ENCODE measurements around the gene BCORL1.

BCORL1 gene

GRCh38 chrX:129968968-129969367 is 13.5 kb upstream of the BCORL1 start:
- DNase-seq, result no peak

- DNase-seq, result no peak
Measured at GRCh38 chrX:129976441-129976840, 6.0 kb upstream of the BCORL1 start.

DNA sequence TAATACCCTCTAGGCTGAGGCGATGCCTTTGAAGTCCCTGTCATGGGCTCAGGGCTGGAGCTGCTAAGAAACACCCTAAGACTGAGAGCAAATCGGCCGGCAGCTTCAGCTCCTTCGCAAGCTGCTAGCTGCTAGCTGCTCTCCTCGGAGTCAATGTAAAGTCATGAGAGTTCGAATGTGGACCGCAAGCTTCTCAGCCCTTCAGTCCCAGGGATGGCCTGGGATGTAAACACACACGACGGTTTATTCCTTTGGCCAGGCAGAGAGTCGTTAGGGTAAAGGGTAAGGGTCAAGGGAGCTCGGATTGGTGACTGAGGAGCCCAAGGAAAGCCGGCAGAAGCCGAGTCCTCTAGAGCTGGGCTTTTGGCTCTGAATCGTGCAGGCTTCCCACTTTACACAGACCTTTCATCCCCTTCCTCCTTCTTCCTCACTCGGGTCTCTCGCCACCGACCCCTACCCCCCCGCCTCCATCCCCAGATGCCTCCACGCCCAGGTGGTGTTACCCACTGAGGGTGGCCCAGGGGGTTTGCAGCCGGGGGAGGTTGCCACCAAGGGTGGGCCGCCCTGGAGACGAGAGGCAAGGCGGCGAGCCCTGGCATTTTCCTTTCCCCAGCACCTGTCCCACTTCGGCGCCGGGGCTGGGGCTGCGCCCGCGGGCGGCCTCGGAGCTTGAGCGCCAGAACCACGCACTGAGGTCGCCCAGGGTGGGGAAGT is 3.1 kb upstream of the BCORL1 start:
- DNase-seq, result no peak

GRCh38 chrX:129980001-129980401 is 2.4 kb upstream of the BCORL1 start:
- DNase-seq, result no peak

DNA sequence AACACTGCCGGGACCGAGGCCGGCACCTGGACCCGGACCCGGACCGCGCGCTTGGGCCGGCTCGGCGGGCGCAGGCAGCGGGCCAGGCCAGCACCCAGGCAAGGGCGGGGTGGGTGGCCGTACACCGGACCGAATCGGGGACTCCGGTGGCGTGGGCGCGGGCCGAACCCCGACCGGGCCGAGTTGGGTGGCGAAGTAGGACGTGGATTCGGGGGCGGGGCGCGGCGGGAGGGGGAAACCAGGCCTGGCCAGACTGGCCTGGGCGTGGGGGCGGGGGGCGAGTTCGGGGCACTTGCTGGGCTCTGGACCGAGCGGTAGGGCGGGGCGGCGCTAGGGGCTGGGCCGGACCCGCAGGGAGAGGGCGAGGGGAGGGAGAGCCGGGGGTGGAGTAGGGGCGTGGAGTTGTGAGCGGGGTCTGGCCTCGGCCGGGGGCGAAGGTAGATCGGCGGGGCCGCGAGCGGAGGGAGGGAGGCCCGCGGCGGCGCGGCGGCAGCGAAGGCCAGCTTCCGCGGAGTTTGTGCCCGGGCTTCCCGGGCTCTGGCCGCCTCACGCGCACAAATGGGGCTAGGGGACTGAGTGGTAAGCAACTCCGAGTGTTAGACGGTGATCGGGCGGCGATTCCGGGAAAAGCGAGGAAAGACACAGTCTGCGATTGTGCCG is 1.8 kb upstream of the BCORL1 start:
- peak in 1 of 5 experiments; percentile 10 for DNase-seq

- no peak for DNase-seq
Measured at GRCh38 chrX:129981200-129981553, 1.3 kb upstream of the BCORL1 start.

DNA sequence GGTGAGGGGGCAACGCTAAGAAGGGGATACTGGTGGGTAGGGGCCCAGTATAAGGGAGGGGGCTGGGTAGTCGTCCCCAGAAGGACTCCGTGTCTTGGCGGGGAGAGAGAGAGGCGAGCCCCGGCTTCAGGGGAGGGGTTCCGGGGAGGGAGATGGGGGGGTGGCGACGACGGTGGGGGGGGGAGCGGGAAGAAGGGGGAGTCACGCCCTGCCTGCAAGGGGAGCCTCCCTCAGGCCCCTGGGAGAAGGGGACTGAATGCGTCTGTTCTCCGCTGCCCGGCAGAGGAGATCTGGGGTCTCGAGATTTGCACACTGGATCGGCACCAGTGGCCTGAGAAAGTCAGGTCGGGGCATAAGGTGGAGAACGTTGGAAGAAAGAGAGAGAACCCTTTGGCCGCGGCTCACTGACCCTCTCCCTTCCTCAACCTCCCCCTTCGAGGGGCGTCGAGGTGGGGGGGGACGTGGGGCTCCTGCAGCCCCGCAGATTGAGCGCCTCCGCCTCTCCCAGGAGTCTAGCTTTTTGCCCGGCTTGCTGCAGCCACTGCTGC is 609 bp upstream of the BCORL1 start:
- no peak for DNase-seq

DNA sequence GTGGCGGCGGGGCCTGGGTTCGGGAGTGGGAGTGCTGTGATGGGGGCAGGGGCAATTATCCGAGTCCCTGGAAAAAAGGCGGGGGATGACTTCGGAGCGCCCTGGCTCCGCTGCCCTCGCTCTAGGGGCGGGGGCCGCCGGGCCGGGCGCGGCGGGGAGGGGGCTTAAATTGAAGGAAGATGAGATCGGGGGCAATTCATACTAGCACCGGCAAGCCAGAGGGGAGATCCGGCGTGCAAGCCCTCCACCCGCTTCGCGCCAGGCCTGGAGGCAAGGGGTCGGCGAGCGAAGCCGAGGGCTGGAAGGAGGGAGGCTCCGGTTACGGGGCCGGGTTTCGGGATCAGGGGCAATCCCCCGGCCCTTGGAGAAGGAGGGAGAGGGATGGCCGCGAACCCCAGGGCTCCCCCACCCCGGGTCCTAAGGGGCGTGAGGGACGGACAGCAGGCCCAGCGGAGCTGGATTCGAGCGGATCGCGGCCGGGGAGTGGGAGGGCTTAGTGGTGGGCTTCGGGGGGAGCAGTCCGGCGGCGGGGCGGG is 1.2 kb downstream of the BCORL1 start:
- DNase-seq, result no peak

DNA sequence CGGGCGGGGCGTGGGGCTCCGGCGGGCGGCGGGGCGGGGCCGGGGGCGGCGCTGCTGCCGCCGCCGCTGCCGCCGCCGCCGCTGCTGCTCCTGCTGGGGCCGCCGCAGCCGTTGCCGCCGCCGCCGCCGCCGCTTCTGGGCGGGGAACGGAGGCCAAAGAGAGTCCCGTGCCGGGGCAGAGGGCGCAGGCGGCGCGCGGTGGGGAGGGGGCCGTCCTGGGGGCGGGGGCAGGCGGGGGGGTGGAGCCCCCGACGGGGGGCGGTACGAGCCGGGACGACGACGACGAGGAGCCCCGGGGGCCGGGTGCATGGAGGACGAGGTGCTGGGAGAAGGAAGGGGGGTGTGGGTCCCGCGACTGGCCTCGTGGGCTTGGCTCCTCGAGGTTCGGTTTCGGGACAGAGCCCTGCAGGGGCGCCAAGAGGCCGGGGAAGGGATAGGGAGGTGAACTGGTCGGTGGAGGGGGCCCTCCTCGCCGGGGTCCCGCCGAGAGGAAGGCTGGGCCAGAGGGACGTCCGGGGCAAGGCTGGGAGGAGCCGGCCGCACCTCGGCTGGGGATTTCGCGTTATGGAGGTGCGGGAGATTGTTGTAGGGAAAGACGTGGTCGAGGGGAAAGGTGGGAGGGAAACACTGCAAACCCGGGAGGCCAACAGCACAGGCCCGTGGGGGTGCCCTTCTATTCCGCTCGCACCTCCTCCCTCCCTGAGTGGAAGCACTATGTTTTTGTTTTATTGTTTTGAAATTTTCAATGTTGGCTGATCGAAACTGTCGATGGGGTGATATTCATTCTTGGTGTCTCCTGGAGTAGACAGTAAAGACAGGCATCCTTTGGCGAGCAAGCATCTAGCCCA is 1.9 kb downstream of the BCORL1 start:
- DNase-seq, result peak in 4 of 5 experiments; percentile 7 to 40 (median 26)

GRCh38 chrX:129987871-129988270 is 5.4 kb downstream of the BCORL1 start:
- DNase-seq, result no peak

GRCh38 chrX:129992181-129992580 is 9.7 kb downstream of the BCORL1 start:
- DNase-seq, result no peak

DNA sequence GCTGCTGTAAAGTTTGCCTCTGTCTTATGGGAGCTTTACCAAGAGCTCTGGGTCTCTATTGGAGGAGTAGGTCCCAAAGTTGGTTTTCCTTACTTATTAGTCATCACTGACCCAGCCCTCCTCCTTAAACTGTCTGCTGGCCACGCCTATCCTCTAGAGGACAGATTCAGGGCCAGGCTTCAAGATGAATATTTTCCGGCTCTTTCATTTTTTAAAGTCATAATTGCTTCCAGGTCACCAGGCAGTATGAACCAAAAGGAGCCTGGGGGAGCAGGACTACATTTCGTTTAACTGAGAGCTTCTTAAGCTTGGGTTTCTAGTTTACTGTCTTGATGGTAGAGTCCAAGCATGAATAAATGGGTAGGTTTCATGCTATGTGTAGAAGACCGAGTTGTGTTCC is 13.7 kb downstream of the BCORL1 start:
- no peak for DNase-seq

- DNase-seq, result no peak
Measured at GRCh38 chrX:129997086-129997485, 14.7 kb downstream of the BCORL1 start.

- no peak for DNase-seq
Measured at GRCh38 chrX:129998021-129998420, 15.6 kb downstream of the BCORL1 start.

DNA sequence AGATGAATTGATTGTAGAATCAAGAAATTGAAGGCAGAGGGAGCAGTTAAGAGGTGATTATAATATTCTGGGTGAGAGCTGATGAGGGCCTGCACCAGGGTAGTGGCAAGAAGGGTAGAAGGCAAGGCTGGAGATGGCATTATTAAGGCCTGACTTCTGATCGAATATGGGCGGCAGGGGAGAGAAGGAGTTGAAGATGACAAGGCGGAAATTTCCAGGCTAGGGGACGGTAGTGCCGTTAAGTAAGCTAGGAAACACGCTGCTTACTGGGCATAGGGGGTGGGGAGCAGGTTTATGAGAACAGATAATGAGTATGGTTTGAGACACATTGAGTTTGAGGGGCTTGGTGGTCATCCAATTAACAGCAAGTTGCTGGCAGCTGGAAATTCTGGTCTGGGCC is 19.5 kb downstream of the BCORL1 start:
- no peak for DNase-seq

DNA sequence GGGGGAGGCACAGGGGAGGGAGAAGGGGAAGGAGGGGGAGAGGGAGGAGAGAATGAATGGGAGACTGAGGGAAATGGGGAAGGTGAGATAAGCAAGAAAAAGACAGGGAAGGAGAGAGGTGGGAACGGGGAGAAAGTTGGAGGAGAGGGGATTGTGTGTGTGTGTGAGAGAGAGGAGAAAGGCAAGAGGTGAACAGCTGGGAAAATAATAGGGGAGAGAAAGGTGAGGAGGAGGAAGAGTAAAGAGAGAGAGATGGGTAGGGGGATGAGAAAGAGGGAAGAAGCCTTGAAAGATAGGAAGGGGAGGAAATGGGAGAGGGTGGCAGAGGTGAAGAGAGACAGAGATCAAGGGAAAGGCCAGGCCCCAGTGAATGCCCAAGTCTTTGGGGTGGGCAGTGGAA is 20.1 kb downstream of the BCORL1 start:
- no peak for DNase-seq

DNA sequence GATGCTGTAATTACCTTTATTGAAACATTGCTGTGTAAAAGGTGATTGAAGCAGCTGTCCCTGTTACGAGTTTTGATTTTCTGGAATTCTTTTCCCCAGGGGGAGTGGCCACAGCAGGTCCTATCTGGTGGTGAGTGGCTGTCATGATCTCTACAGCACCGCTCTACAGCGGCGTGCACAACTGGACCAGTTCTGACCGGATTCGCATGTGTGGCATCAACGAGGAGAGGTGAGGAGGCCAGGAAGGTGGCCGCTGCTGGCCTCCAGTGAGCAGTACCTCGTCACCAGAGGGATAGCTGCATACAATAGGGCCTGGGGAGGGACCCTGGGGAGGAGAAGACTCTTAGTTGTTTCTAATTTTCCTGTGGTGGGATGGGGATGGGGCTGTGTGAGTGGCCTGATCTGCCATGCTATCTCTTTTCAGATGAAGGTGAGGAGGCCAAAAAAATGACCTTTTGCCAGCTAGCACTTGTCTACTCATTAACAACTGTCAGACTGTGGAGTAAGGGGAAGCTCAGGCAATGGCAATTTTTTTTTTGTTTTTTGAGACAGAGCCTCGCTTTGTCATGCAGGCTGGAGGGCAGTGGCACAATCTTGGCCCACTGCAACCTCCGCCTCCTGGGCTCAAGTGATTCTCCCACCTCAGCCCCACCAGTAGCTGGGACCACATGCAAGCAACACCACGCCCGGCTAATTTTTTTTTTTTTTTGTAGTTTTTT is 22.8 kb downstream of the BCORL1 start:
- no peak for DNase-seq

GRCh38 chrX:130009658-130010223 is 27.3 kb downstream of the BCORL1 start:
- no peak for DNase-seq

- no peak for DNase-seq
Measured at GRCh38 chrX:130012683-130013082, 30.2 kb downstream of the BCORL1 start.

DNA sequence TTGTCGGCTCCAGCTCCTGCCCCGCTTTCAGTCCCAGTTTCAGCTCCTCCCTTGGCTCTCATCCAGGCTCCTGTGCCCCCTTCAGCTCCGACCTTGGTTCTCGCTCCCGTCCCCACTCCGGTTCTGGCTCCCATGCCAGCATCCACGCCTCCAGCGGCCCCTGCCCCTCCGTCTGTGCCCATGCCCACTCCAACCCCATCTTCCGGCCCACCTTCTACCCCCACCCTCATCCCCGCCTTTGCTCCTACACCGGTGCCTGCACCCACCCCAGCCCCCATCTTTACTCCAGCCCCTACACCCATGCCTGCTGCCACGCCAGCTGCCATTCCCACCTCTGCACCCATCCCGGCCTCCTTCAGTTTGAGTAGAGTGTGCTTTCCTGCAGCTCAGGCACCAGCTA is 31.2 kb downstream of the BCORL1 start:
- no peak for DNase-seq

- no peak for DNase-seq
Measured at GRCh38 chrX:130014356-130014755, 31.9 kb downstream of the BCORL1 start.

- no peak for DNase-seq
Measured at GRCh38 chrX:130014770-130015169, 32.3 kb downstream of the BCORL1 start.

Measured in T-helper 2 cell (primary cell).